Stomach (tissue), 4 donors: ENCODE data around the gene C20orf204.

Experiments used
- CTCF ChIP-seq, 7 experiments: fragments of 450-650 bp in 4 of 7; fragments of 200-600 bp in 3 of 7; sonication (generic) in 3 of 7; IDR thresholded peaks; one replicate each; pipeline ENCODE4 v1.5.1; 2016 to 2019; ENCODE audit warnings: antibody characterized with exemption in 7 of 7, control low read depth in 2 of 7, mild to moderate bottlenecking in 1 of 7
- EP300 ChIP-seq: sonication (generic); formaldehyde crosslinking; IDR thresholded peaks from one replicate; pipeline ENCODE4 v1.6.1; 2017; ENCODE audit warnings: antibody characterized with exemption
- POLR2A ChIP-seq, 4 donors: fragments of 450-650 bp; IDR thresholded peaks; one replicate each; pipeline ENCODE4 v1.6.1; 2016; ENCODE audit warnings: antibody characterized with exemption in 4 of 4, control low read depth in 2 of 4, mild to moderate bottlenecking in 1 of 4, moderate library complexity in 1 of 4
- POLR2AphosphoS5 ChIP-seq, 3 donors: sonication (generic); formaldehyde crosslinking; IDR thresholded peaks; one replicate each; pipeline ENCODE4 v1.6.1; 2016; ENCODE audit warnings: antibody characterized with exemption in 3 of 3

DNA sequence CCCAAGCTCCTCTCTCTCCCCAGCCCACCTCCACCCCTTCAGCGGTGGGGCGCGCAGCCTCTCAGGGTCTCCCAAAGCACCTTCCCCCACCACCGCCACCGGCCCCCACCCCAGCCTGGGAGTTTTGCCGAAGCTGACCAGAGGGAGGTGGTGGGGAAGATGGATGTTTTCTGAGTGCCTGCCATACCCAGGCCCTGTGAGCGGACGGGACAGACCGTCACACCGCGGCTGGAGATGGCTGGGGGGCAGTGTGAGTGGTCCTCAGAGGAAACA lies 5.7 kb downstream of the C20orf204 start:
- no peak for TF ChIP-seq CTCF (IDR thresholded peaks at IDR 0.05)
- TF ChIP-seq EP300, result no peak
- TF ChIP-seq POLR2AphosphoS5 (IDR thresholded peaks at IDR 0.05), result no peak
- no peak for TF ChIP-seq POLR2A (IDR thresholded peaks at IDR 0.05)
